Measurements from ENCODE around the gene PRKG2.
A peak's percentile ranks its signal among the peaks of the same experiment; 100 is the strongest.

PRKG2 gene

GRCh38 chr4:81065446-81065845, 149.6 kb downstream of the PRKG2 start:
- DNase-seq = no peak
- H3K4me3 ChIP-seq (ENCODE audit: control insufficient read depth in 1 of 7, extremely low read depth in 1 of 7, insufficient read depth in 4 of 7, low read depth in 2 of 7, low read length in 6 of 7) = no peak overlapping the region
- CTCF ChIA-PET = interaction anchor here (1.5 kb wide), 1 partner anchor 287 kb away, joined by 8 read pairs; no protein-coding TSS in a partner anchor
- no peaks in the 10 kb centered on the region for H3K36me3 ChIP-seq (ENCODE audit: control insufficient read depth in 4 of 4, insufficient read depth in 4 of 4, low read length in 3 of 4)
- POLR2A ChIA-PET = no interaction called here
- H3K27me3 ChIP-seq (replicated peaks in 2 of 5; ENCODE audit: control insufficient read depth in 4 of 5, insufficient read depth in 5 of 5, low read length in 4 of 5) = no peaks in the 10 kb centered on the region
- H3K9me3 ChIP-seq (ENCODE audit: control extremely low read depth in 1 of 5, control insufficient read depth in 4 of 5, insufficient read depth in 2 of 5, low read depth in 1 of 5, low read length in 4 of 5) = no peaks in the 10 kb centered on the region
- WGBS (ENCODE audit: insufficient coverage) = no CpG with 5 or more reads among the region's 5 CpGs
- no peak overlapping the region for H3K27ac ChIP-seq (ENCODE audit: insufficient read depth in 1 of 2, low read depth in 1 of 2, low read length in 2 of 2, poor library complexity in 1 of 2, severe bottlenecking in 2 of 2)
- H3K4me1 ChIP-seq (ENCODE audit: control extremely low read depth in 1 of 4, control insufficient read depth in 4 of 4, insufficient read depth in 4 of 4, low read length in 3 of 4) = no peaks in the 10 kb centered on the region

DNA sequence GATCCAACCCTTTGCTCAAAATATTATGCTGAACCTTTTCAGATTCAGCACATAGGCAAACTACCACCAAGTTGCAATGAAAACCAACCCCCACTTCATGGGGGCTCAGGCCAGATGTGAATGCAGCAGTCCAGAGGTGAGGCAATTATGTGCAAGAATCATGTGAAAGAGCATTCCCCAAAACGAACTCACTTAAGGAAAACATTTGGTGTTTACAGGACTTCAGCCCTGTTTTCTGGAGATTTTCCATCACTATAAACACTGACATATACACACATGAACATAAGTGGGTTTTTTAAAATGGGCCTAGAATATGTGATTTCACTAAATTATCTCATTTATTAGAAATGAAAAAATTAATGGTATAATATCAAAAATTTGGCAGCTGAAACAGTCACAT, 153.0 kb downstream of the PRKG2 start:
- CTCF ChIA-PET = no interaction called here
- Histone ChIP-seq H3K27me3 (replicated peaks in 2 of 5; ENCODE audit: control insufficient read depth in 4 of 5, insufficient read depth in 5 of 5, low read length in 4 of 5) (no peaks in the 10 kb centered on the region), H3K36me3 (ENCODE audit: control insufficient read depth in 4 of 4, insufficient read depth in 4 of 4, low read length in 3 of 4) (no peaks in the 10 kb centered on the region), H3K4me3 (ENCODE audit: control insufficient read depth in 1 of 7, extremely low read depth in 1 of 7, insufficient read depth in 4 of 7, low read depth in 2 of 7, low read length in 6 of 7) (no peak overlapping the region), H3K9me3 (ENCODE audit: control extremely low read depth in 1 of 5, control insufficient read depth in 4 of 5, insufficient read depth in 2 of 5, low read depth in 1 of 5, low read length in 4 of 5) (no peaks in the 10 kb centered on the region), H3K27ac (ENCODE audit: insufficient read depth in 1 of 2, low read depth in 1 of 2, low read length in 2 of 2, poor library complexity in 1 of 2, severe bottlenecking in 2 of 2) (no peak overlapping the region), H3K4me1 (ENCODE audit: control extremely low read depth in 1 of 4, control insufficient read depth in 4 of 4, insufficient read depth in 4 of 4, low read length in 3 of 4) (no peaks in the 10 kb centered on the region)
- DNase-seq = no peak
- WGBS (ENCODE audit: insufficient coverage) = no CpG with 5 or more reads among the region's 1 CpG
- POLR2A ChIA-PET = no interaction called here

DNA sequence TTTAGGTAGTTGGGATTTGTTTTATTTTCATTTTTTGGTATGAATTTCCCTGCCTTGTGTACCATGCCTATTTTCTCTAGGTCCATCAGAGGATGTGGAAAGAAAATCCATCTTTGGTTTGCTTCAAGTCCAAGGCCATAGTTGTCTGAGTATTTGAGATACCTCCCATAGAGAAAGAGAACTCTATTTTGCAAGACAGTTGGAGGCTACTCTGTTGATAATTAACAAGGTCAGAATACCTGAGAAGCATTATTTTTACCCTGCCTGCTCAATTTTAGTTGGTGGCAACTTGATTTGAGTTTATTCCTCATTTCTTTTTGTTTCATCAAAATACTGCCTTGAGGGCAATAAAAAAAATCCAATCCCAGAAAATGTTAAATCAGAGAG, 153.7 kb downstream of the PRKG2 start:
- no peak for DNase-seq
- ChIA-PET POLR2A (no interaction called here), CTCF (no interaction called here)
- Histone ChIP-seq H3K4me1 (ENCODE audit: control extremely low read depth in 1 of 4, control insufficient read depth in 4 of 4, insufficient read depth in 4 of 4, low read length in 3 of 4) (no peaks in the 10 kb centered on the region), H3K36me3 (ENCODE audit: control insufficient read depth in 4 of 4, insufficient read depth in 4 of 4, low read length in 3 of 4) (no peaks in the 10 kb centered on the region), H3K4me3 (ENCODE audit: control insufficient read depth in 1 of 7, extremely low read depth in 1 of 7, insufficient read depth in 4 of 7, low read depth in 2 of 7, low read length in 6 of 7) (no peak overlapping the region), H3K9me3 (ENCODE audit: control extremely low read depth in 1 of 5, control insufficient read depth in 4 of 5, insufficient read depth in 2 of 5, low read depth in 1 of 5, low read length in 4 of 5) (no peaks in the 10 kb centered on the region), H3K27ac (ENCODE audit: insufficient read depth in 1 of 2, low read depth in 1 of 2, low read length in 2 of 2, poor library complexity in 1 of 2, severe bottlenecking in 2 of 2) (no peak overlapping the region), H3K27me3 (replicated peaks in 2 of 5; ENCODE audit: control insufficient read depth in 4 of 5, insufficient read depth in 5 of 5, low read length in 4 of 5) (no peaks in the 10 kb centered on the region)

DNA sequence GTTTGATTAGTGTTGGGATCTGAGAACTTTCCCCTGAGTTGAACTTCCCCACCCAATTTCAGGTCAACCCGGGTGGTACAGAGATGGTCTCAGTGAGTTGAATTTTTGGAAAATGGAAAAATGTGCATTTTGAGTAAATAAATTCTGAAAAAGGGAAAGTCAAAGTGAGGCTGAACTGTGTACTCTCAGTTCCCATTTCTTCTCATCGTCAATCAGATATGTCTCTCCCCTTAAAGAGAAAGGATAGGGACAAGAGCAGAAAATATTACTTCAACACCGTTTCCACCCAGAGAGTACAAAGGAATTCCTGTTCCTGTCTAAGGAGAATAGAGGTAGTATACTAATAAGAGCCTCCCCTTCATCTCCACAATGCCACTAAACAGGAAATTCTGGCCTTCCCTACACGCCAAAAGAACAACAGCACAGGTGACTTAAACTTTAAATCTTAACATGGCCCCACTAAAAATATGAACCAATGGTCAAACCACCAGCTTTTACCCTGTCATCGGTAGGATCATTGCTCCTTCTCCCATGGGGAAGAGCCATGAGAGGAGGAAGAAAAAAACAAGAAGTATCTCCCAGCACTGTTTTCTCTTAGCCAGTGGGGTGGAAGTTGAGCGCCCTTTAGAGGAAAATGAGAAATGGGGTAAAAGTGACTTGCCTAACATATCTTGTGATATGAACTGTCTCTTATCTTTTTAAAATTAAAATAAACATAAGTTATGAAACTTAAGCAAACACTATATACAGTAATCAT, 154.3 kb downstream of the PRKG2 start:
- DNase-seq = no peak
- Histone ChIP-seq H3K4me3 (ENCODE audit: control insufficient read depth in 1 of 7, extremely low read depth in 1 of 7, insufficient read depth in 4 of 7, low read depth in 2 of 7, low read length in 6 of 7) (no peak overlapping the region), H3K27ac (ENCODE audit: insufficient read depth in 1 of 2, low read depth in 1 of 2, low read length in 2 of 2, poor library complexity in 1 of 2, severe bottlenecking in 2 of 2) (no peak overlapping the region), H3K36me3 (ENCODE audit: control insufficient read depth in 4 of 4, insufficient read depth in 4 of 4, low read length in 3 of 4) (no peaks in the 10 kb centered on the region), H3K4me1 (ENCODE audit: control extremely low read depth in 1 of 4, control insufficient read depth in 4 of 4, insufficient read depth in 4 of 4, low read length in 3 of 4) (no peaks in the 10 kb centered on the region), H3K9me3 (ENCODE audit: control extremely low read depth in 1 of 5, control insufficient read depth in 4 of 5, insufficient read depth in 2 of 5, low read depth in 1 of 5, low read length in 4 of 5) (no peaks in the 10 kb centered on the region), H3K27me3 (replicated peaks in 2 of 5; ENCODE audit: control insufficient read depth in 4 of 5, insufficient read depth in 5 of 5, low read length in 4 of 5) (no peaks in the 10 kb centered on the region)
- ChIA-PET POLR2A (no interaction called here), CTCF (no interaction called here)
- 80% methylated on average over 1 of the region's 6 CpGs for WGBS (ENCODE audit: insufficient coverage)

GRCh38 chr4:81058621-81059020, 156.4 kb downstream of the PRKG2 start:
- Histone ChIP-seq H3K4me3 (ENCODE audit: control insufficient read depth in 1 of 7, extremely low read depth in 1 of 7, insufficient read depth in 4 of 7, low read depth in 2 of 7, low read length in 6 of 7) (no peak overlapping the region), H3K36me3 (ENCODE audit: control insufficient read depth in 4 of 4, insufficient read depth in 4 of 4, low read length in 3 of 4) (no peaks in the 10 kb centered on the region), H3K9me3 (ENCODE audit: control extremely low read depth in 1 of 5, control insufficient read depth in 4 of 5, insufficient read depth in 2 of 5, low read depth in 1 of 5, low read length in 4 of 5) (no peaks in the 10 kb centered on the region), H3K27ac (ENCODE audit: insufficient read depth in 1 of 2, low read depth in 1 of 2, low read length in 2 of 2, poor library complexity in 1 of 2, severe bottlenecking in 2 of 2) (no peak overlapping the region), H3K27me3 (replicated peaks in 2 of 5; ENCODE audit: control insufficient read depth in 4 of 5, insufficient read depth in 5 of 5, low read length in 4 of 5) (no peaks in the 10 kb centered on the region), H3K4me1 (ENCODE audit: control extremely low read depth in 1 of 4, control insufficient read depth in 4 of 4, insufficient read depth in 4 of 4, low read length in 3 of 4) (no peaks in the 10 kb centered on the region)
- no peak for DNase-seq
- POLR2A ChIA-PET = no interaction called here
- no CpG with 5 or more reads among the region's 1 CpG for WGBS (ENCODE audit: insufficient coverage)
- CTCF ChIA-PET = interaction anchor here (2.2 kb wide), 1 partner anchor 11 kb away, joined by 5 read pairs; no protein-coding TSS in a partner anchor

DNA sequence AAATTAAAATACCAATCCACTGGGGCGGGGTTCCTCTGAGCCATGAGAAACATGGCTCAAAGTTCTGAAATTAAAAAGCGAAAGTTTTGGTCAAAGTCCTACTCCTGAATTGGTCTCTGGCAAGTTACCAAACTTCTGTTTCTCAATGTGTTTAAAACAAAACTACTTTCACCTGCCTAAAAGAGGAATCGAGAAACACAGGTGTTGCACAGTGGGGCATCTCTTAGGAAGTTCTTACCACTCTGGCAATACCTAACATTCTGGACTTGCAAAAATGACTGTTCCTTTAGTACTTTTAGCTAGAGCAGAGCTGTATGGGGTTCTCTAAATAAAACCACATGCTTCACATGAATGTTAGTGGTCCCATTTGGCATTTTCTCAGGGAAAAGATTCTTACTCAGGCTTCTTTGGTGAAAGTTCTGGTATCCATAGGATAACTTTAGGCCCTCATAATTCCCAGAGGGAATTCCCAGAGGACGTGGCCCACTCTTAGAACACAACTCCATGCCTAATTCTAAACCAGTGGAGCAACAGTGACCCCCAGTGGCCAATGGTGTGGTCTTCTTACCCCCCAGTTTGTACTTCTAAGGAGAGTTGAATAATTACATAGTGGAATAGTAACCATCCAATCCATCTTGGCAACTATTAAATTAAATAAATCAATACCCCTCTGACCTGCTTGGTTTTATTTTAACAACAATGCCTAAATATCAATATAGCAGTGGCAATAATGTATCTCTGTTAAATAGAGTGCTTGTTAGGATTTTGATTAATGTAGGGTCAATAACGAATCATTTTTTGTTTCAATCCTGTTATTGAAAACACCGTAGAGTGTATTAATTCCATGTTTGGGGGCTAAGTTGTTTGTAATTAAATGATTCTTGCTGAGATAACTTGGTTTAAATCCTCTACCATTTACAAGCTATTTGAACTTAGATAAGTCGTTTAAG, 162.6 kb downstream of the PRKG2 start:
- peak; percentile 56 to 73 (median 61) for DNase-seq
- no peaks in the 10 kb centered on the region for H3K36me3 ChIP-seq (ENCODE audit: control insufficient read depth in 4 of 4, insufficient read depth in 4 of 4, low read length in 3 of 4)
- H3K27me3 ChIP-seq (replicated peaks in 2 of 5; ENCODE audit: control insufficient read depth in 4 of 5, insufficient read depth in 5 of 5, low read length in 4 of 5) = no peaks in the 10 kb centered on the region
- CTCF ChIA-PET = interaction anchor here (1.0 to 2.6 kb wide), 8 partner anchors 12 to 832 kb away, joined by 3 to 14 read pairs (median 5); partner anchors contain the start of gene BMP3
- WGBS (ENCODE audit: insufficient coverage) = 75% methylated on average over 4 of the region's 7 CpGs
- H3K4me1 ChIP-seq (ENCODE audit: control extremely low read depth in 1 of 4, control insufficient read depth in 4 of 4, insufficient read depth in 4 of 4, low read length in 3 of 4) = peaks cover 0 to 2% (median 0%) of the 10 kb centered on the region in 4 experiments
- H3K9me3 ChIP-seq (ENCODE audit: control extremely low read depth in 1 of 5, control insufficient read depth in 4 of 5, insufficient read depth in 2 of 5, low read depth in 1 of 5, low read length in 4 of 5) = no peaks in the 10 kb centered on the region
- no peak overlapping the region for H3K4me3 ChIP-seq (ENCODE audit: control insufficient read depth in 1 of 7, extremely low read depth in 1 of 7, insufficient read depth in 4 of 7, low read depth in 2 of 7, low read length in 6 of 7)
- POLR2A ChIA-PET = interaction anchor here (0.6 kb wide), 1 partner anchor 1923 kb away, joined by 3 read pairs; no protein-coding TSS in a partner anchor
- no peak overlapping the region for H3K27ac ChIP-seq (ENCODE audit: insufficient read depth in 1 of 2, low read depth in 1 of 2, low read length in 2 of 2, poor library complexity in 1 of 2, severe bottlenecking in 2 of 2)

- DNase-seq = no peak
- H3K4me3 ChIP-seq (ENCODE audit: control insufficient read depth in 1 of 7, extremely low read depth in 1 of 7, insufficient read depth in 4 of 7, low read depth in 2 of 7, low read length in 6 of 7) = no peak overlapping the region
- H3K36me3 ChIP-seq (ENCODE audit: control insufficient read depth in 4 of 4, insufficient read depth in 4 of 4, low read length in 3 of 4) = no peaks in the 10 kb centered on the region
- ChIA-PET POLR2A (interaction anchor here (0.6 kb wide), 1 partner anchor 19 kb away, joined by 4 read pairs; no protein-coding TSS in a partner anchor), CTCF (interaction anchor here (1.8 kb wide), 1 partner anchor 18 kb away, joined by 5 read pairs; no protein-coding TSS in a partner anchor)
- peaks cover 0 to 2% (median 0%) of the 10 kb centered on the region in 4 experiments for H3K4me1 ChIP-seq (ENCODE audit: control extremely low read depth in 1 of 4, control insufficient read depth in 4 of 4, insufficient read depth in 4 of 4, low read length in 3 of 4)
- H3K9me3 ChIP-seq (ENCODE audit: control extremely low read depth in 1 of 5, control insufficient read depth in 4 of 5, insufficient read depth in 2 of 5, low read depth in 1 of 5, low read length in 4 of 5) = no peaks in the 10 kb centered on the region
- 97% methylated on average over 3 of the region's 3 CpGs for WGBS (ENCODE audit: insufficient coverage)
- no peak overlapping the region for H3K27ac ChIP-seq (ENCODE audit: insufficient read depth in 1 of 2, low read depth in 1 of 2, low read length in 2 of 2, poor library complexity in 1 of 2, severe bottlenecking in 2 of 2)
- H3K27me3 ChIP-seq (replicated peaks in 2 of 5; ENCODE audit: control insufficient read depth in 4 of 5, insufficient read depth in 5 of 5, low read length in 4 of 5) = peaks cover 0 to 1% (median 0%) of the 10 kb centered on the region in 5 experiments
These were observed 165.1 kb downstream of the PRKG2 start for GRCh38 chr4:81049907-81050306.

Data from common myeloid progenitor, CD34-positive (primary cell).